ENCODE data around the gene NAMPT. TPM values are rescaled to one million over a fixed set of nuclear protein-coding genes. Genes with fewer than 3 reads are reported as not detected.
"Not testable (repeated sequence)": the region's sequence is repeated elsewhere in the genome, so short reads cannot be mapped to it uniquely, and the experiment has no call there.

Gene NAMPT
- total RNA-seq, 6 experiments from 2014 or later, result 36.4 to 52.1 (median 44.6) TPM

GRCh38 chr7:106327538-106328481, 43.0 kb upstream of the NAMPT start:
- no peaks in the 10 kb centered on the region for H3K9me3 Mint-ChIP-seq
- DNase-seq, result no peak
- no peaks in the 10 kb centered on the region for H3K36me3 Mint-ChIP-seq (ENCODE audit: low read depth)
- H3K27ac Mint-ChIP-seq, result no peak overlapping the region
- no peak for TF ChIP-seq CTCF (IDR thresholded peaks at IDR 0.05)
- H3K27me3 Mint-ChIP-seq (ENCODE audit: insufficient read depth), result peaks cover 12% of the 10 kb centered on the region; the same call in 1 of the 2 replicates
- no peak overlapping the region for H3K4me3 Mint-ChIP-seq
- peaks cover 26% of the 10 kb centered on the region for H3K4me1 Mint-ChIP-seq (ENCODE audit: low read depth)

GRCh38 chr7:106326594-106327537, 42.1 kb upstream of the NAMPT start:
- Mint-ChIP-seq H3K9me3 (no peaks in the 10 kb centered on the region), H3K27ac (peak overlapping the region; percentile 56), H3K4me1 (ENCODE audit: low read depth) (peaks cover 26% of the 10 kb centered on the region), H3K27me3 (ENCODE audit: insufficient read depth) (peaks cover 11% of the 10 kb centered on the region), H3K36me3 (ENCODE audit: low read depth) (no peaks in the 10 kb centered on the region), H3K4me3 (no peak overlapping the region)
- no peak for DNase-seq
- TF ChIP-seq CTCF (IDR thresholded peaks at IDR 0.05), result no peak

- peaks cover 14% of the 10 kb centered on the region for H3K27me3 Mint-ChIP-seq (ENCODE audit: insufficient read depth)
- not testable (repeated sequence) for DNase-seq; H3K9me3 Mint-ChIP-seq; H3K27ac Mint-ChIP-seq; H3K36me3 Mint-ChIP-seq (ENCODE audit: low read depth); H3K4me3 Mint-ChIP-seq
- H3K4me1 Mint-ChIP-seq (ENCODE audit: low read depth), result peaks cover 14% of the 10 kb centered on the region
These were observed 39.7 kb upstream of the NAMPT start for GRCh38 chr7:106324509-106324908.

- H3K9me3 Mint-ChIP-seq; H3K36me3 Mint-ChIP-seq (ENCODE audit: low read depth); H3K27ac Mint-ChIP-seq; DNase-seq; H3K4me3 Mint-ChIP-seq: not testable (repeated sequence)
- Mint-ChIP-seq H3K4me1 (ENCODE audit: low read depth) (peaks cover 11% of the 10 kb centered on the region), H3K27me3 (ENCODE audit: insufficient read depth) (peaks cover 22% of the 10 kb centered on the region)
These were observed 35.5 kb upstream of the NAMPT start for GRCh38 chr7:106320254-106320770.

- Mint-ChIP-seq H3K9me3 (no peaks in the 10 kb centered on the region), H3K27me3 (ENCODE audit: insufficient read depth) (peaks cover 24% of the 10 kb centered on the region), H3K27ac (no peak overlapping the region), H3K36me3 (ENCODE audit: low read depth) (no peaks in the 10 kb centered on the region), H3K4me1 (ENCODE audit: low read depth) (peaks cover 22% of the 10 kb centered on the region), H3K4me3 (no peak overlapping the region)
- no peak for TF ChIP-seq CTCF (IDR thresholded peaks at IDR 0.05)
- DNase-seq, result no peak
These were observed 33.7 kb upstream of the NAMPT start for GRCh38 chr7:106318482-106318881.

GRCh38 chr7:106317971-106318370, 33.2 kb upstream of the NAMPT start:
- peaks cover 27% of the 10 kb centered on the region for H3K4me1 Mint-ChIP-seq (ENCODE audit: low read depth)
- no peak for DNase-seq
- no peak overlapping the region for H3K27ac Mint-ChIP-seq
- no peaks in the 10 kb centered on the region for H3K36me3 Mint-ChIP-seq (ENCODE audit: low read depth)
- H3K9me3 Mint-ChIP-seq, result no peaks in the 10 kb centered on the region
- H3K27me3 Mint-ChIP-seq (ENCODE audit: insufficient read depth), result peaks cover 24% of the 10 kb centered on the region
- H3K4me3 Mint-ChIP-seq, result no peak overlapping the region
- TF ChIP-seq CTCF (IDR thresholded peaks at IDR 0.05), result no peak
